ENCODE measurements around the gene PPP3R2. TPM values are rescaled to one million over a fixed set of nuclear protein-coding genes. Genes with fewer than 3 reads are reported as not detected.

Gene PPP3R2
- total RNA-seq, 2 donors from 2014 or later, result not detected

DNA sequence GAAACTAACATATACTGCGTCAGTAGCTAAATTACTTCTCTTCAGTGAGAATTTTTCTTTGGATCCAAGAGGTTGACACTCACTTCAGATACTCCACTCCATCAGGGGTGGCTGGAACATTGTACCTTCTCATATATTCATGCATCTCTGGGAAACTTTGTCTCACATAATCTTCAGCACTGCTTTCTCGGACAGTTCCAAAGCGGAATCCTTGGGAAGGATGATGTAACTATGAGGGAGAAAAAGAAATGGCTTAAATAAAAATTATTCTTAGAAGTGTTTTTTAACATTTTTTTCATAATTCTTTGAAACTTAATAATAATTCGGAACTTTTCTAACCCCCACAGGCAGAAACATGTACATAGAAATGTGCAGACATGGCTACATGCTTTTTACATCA, 33.4 kb upstream of the PPP3R2 start:
- H3K9me3 ChIP-seq (ENCODE audit: control insufficient read depth, low read length), result no peaks in the 10 kb centered on the region
- H3K27me3 ChIP-seq (ENCODE audit: control insufficient read depth, insufficient read depth, low read length, poor library complexity, severe bottlenecking), result no peaks in the 10 kb centered on the region
- no peaks in the 10 kb centered on the region for H3K36me3 ChIP-seq (ENCODE audit: control insufficient read depth, insufficient read depth, low read length)
- H3K27ac ChIP-seq (ENCODE audit: low read depth, low read length), result no peak overlapping the region
- no peak for DNase-seq
- no peak overlapping the region for H3K4me3 ChIP-seq (ENCODE audit: low read length)
- no peaks in the 10 kb centered on the region for H3K4me1 ChIP-seq (ENCODE audit: control insufficient read depth, insufficient read depth, low read length)
- H3K9ac ChIP-seq (ENCODE audit: extremely low read depth, low read length, poor library complexity, severe bottlenecking), result no peak overlapping the region
- WGBS, 2 experiments (ENCODE audit: insufficient coverage in 1 of 2, insufficient read length in 1 of 2), result 78 to 93% methylated on average over 1 to 4 of the region's 4 CpGs
- Mint-ChIP-seq H3K4me3 (no peak overlapping the region), H3K27ac (no peak overlapping the region), H3K27me3 (ENCODE audit: insufficient read depth) (no peaks in the 10 kb centered on the region), H3K36me3 (ENCODE audit: low read depth) (no peaks in the 10 kb centered on the region), H3K9me3 (no peaks in the 10 kb centered on the region), H3K4me1 (peaks cover 2% of the 10 kb centered on the region)
- TF ChIP-seq, protein P1, sequence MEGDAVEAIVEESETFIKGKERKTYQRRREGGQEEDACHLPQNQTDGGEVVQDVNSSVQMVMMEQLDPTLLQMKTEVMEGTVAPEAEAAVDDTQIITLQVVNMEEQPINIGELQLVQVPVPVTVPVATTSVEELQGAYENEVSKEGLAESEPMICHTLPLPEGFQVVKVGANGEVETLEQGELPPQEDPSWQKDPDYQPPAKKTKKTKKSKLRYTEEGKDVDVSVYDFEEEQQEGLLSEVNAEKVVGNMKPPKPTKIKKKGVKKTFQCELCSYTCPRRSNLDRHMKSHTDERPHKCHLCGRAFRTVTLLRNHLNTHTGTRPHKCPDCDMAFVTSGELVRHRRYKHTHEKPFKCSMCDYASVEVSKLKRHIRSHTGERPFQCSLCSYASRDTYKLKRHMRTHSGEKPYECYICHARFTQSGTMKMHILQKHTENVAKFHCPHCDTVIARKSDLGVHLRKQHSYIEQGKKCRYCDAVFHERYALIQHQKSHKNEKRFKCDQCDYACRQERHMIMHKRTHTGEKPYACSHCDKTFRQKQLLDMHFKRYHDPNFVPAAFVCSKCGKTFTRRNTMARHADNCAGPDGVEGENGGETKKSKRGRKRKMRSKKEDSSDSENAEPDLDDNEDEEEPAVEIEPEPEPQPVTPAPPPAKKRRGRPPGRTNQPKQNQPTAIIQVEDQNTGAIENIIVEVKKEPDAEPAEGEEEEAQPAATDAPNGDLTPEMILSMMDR (conservative IDR thresholded peaks at IDR 0.05), result no peak

DNA sequence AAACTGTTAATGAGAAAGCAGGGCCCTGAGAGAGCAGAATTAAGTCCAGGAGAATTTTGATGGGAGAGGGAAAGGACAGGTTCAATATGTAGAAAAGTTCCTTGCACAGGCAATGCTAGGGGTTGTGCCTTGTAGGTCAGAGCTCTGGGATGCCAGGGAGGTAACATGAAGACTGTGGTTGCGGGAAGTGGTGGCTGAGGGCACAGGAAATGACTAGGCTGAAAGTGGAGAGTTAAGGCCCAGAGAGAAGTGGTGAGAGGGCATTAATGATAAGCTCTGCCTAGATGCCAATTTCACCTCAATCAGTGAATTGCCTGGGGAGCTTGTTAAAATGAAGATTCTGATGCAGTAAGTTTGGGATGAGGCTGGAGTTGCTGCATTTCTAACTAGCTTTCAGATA, 31.5 kb upstream of the PPP3R2 start:
- TF ChIP-seq, protein P1 (conservative IDR thresholded peaks at IDR 0.05), result no peak
- Mint-ChIP-seq H3K36me3 (ENCODE audit: low read depth) (no peaks in the 10 kb centered on the region), H3K27me3 (ENCODE audit: insufficient read depth) (no peaks in the 10 kb centered on the region), H3K9me3 (no peaks in the 10 kb centered on the region), H3K4me1 (peaks cover 5% of the 10 kb centered on the region), H3K4me3 (no peak overlapping the region), H3K27ac (no peak overlapping the region)
- Histone ChIP-seq H3K27ac (ENCODE audit: low read depth, low read length) (no peak overlapping the region), H3K9ac (ENCODE audit: extremely low read depth, low read length, poor library complexity, severe bottlenecking) (no peak overlapping the region), H3K4me3 (ENCODE audit: low read length) (no peak overlapping the region), H3K9me3 (ENCODE audit: control insufficient read depth, low read length) (no peaks in the 10 kb centered on the region), H3K4me1 (ENCODE audit: control insufficient read depth, insufficient read depth, low read length) (no peaks in the 10 kb centered on the region), H3K27me3 (ENCODE audit: control insufficient read depth, insufficient read depth, low read length, poor library complexity, severe bottlenecking) (no peaks in the 10 kb centered on the region), H3K36me3 (ENCODE audit: control insufficient read depth, insufficient read depth, low read length) (no peaks in the 10 kb centered on the region)
- no peak for DNase-seq
- WGBS, 2 experiments (ENCODE audit: insufficient coverage in 1 of 2, insufficient read length in 1 of 2), result 71 to 79% methylated on average over 1 of the region's 1 CpG

DNA sequence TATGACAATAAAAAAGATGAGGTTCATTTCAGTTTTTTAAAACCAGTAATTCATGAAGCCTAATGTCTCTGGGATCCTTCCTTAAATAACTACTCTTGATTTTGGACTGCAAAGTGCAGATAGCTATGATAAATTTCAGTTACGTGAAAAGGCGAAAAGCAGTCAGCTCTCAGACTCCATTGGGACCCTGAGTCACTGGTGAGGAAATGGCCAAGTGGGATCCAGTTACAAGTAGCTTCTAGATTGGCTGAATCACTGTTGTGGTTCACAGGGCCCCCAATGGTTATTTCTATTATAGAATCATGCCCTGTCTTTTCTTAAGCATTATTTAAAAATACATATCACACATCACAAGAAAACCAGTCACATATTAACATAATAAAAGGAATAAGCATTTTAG, 31.1 kb upstream of the PPP3R2 start:
- H3K4me1 Mint-ChIP-seq, result peaks cover 5% of the 10 kb centered on the region
- H3K36me3 Mint-ChIP-seq (ENCODE audit: low read depth), result no peaks in the 10 kb centered on the region
- H3K27me3 Mint-ChIP-seq (ENCODE audit: insufficient read depth), result no peaks in the 10 kb centered on the region

More for the DNA sequence above, 31.1 kb upstream of the PPP3R2 start:
- no peaks in the 10 kb centered on the region for H3K36me3 ChIP-seq (ENCODE audit: control insufficient read depth, insufficient read depth, low read length)
- Mint-ChIP-seq H3K27ac (no peak overlapping the region), H3K4me3 (no peak overlapping the region), H3K9me3 (no peaks in the 10 kb centered on the region)
- no peaks in the 10 kb centered on the region for H3K9me3 ChIP-seq (ENCODE audit: control insufficient read depth, low read length)
- DNase-seq, result no peak
- H3K27me3 ChIP-seq (ENCODE audit: control insufficient read depth, insufficient read depth, low read length, poor library complexity, severe bottlenecking), result no peaks in the 10 kb centered on the region
- H3K4me3 ChIP-seq (ENCODE audit: low read length), result no peak overlapping the region
- H3K27ac ChIP-seq (ENCODE audit: low read depth, low read length), result no peak overlapping the region
- TF ChIP-seq, protein P1 (conservative IDR thresholded peaks at IDR 0.05), result no peak
- 80 to 88% methylated on average over 1 to 2 of the region's 2 CpGs for WGBS, 2 experiments (ENCODE audit: insufficient coverage in 1 of 2, insufficient read length in 1 of 2)
- H3K4me1 ChIP-seq (ENCODE audit: control insufficient read depth, insufficient read depth, low read length), result no peaks in the 10 kb centered on the region
- no peak overlapping the region for H3K9ac ChIP-seq (ENCODE audit: extremely low read depth, low read length, poor library complexity, severe bottlenecking)

All from endodermal cell (in vitro differentiated cells).